HG03280 (cell line): Measurements from ENCODE around the gene CACNA2D1.

Experiments
- ATAC-seq: cut with Tn5 transposase; IDR thresholded peaks from one replicate; pipeline ENCODE4 v1.9.1; 2021; ENCODE audit warnings: mild to moderate bottlenecking, moderate library complexity; ENCODE audit not compliant: unreplicated experiment

CACNA2D1 gene

DNA sequence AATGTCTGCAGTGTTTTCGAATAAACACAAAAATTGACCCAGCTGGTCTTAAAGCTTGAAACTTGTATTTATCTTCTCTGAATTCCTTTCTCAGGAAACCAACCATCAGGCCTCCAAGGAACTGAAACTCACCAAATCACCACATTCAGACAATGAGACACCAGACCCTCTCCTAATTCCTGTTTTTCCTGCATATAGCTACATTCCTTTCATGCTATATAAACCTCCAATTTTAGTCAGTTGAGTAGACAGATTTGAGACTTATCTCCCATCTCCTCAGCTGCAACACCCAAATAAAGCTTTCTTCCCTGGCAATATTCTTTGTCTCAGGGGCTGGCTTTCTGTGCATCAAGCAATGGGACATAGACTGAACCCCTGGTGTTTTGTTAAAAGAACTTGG, 317.0 kb downstream of the CACNA2D1 start:
- no peak for ATAC-seq

DNA sequence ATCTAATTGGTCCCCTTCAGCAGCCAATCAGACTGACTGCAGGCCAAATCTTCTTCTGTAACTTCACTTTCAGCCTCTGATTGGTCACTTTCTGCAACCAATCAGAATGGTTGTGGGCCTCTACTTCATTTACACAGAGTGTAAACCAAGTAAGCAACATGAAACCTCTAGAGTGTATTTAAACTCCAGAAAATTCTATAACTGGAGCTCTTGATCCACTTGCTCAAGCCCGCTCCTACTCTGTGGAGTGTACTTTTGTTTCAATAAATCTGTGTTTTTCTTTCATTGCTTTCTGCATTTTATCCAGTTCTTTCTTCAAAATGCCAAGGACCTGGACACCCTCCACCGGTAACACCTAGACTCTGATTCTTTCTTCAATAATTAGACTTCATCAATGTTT, 319.1 kb downstream of the CACNA2D1 start:
- no peak for ATAC-seq

DNA sequence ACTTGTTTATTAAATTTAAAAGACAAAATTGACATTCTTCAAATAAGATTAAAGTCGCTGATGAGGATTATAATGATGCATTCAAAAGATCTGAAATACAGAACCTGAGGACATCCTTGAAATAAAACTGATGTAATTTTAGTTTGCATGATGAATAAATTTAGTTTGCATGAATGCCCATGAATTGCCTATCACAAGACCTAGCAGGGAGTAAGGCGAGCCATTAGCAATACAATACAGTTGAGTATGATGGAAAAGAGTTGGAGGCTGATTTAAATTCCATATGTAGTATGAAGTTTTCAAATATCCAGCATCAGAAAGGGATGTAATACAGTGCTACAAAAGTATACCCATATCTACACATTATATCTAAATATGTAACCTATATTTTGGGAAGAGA, 321.3 kb downstream of the CACNA2D1 start:
- no peak for ATAC-seq

DNA sequence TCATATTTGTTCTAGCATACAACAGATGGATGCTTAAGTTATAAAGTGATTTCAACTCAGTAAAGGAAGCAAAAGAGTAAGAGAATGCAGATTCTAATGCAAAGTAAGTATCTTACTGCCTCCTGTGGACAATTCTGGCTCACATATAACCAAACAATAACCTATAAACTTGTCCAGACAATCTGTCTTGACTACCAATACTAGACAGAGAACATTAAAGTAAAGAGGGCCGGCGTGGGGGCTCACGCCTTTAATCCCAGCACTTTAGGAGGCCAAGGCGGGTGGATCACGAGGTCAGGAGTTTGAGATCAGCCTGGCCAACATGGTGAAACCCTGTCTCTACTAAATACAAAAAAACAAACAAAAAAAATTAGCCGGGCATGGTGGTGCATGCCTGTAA, 329.3 kb downstream of the CACNA2D1 start:
- ATAC-seq = no peak

DNA sequence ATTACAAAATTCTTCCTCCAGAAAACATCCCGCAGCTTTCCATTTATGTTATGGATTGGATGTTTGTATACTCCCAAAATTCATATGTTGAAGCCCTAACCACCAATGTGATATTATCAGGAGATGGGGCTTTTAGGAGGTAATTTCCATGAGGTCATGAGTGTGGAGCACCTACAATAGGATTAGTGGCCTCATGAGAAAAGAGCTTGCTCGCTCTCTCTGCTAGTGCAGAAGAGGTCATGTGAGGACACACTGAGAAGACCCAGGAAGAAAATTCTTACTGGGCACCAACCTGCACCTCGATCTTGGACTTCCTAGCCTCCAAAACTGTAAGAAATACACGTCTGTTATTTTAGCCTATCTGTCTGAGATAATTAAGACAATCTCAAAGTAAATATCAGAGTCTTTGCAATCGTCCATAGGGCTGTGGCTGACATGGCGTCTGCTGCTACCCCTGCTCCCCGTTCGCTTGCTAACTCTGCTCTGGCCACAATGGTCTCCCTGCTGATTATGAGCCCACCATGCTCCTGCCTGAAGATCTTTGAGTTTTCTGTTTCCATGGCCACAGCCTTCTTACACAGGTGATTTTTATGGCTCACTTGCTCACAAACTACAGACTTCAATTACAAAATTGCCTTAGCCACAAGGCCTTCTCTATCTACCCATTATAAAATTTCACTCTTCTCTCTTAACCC, 333.3 kb downstream of the CACNA2D1 start:
- no peak for ATAC-seq

DNA sequence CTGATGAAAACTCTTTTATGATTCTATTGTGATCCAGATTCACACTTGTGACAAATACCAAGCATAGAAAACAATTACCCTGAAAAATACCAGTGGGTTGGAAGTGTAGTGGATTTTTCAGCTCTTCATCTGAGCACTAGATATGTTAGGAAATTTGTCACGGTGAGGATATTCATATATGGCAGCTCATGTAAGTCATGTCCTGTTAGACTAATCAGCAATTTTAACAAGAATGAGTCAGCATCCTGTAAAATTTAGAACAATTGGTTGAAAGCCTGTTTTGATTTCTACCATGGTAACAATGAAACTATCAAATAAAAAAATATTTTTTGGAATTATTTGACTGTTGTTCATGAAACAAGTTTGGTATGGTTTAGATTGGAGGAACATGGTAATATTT, 334.3 kb downstream of the CACNA2D1 start:
- ATAC-seq = no peak

DNA sequence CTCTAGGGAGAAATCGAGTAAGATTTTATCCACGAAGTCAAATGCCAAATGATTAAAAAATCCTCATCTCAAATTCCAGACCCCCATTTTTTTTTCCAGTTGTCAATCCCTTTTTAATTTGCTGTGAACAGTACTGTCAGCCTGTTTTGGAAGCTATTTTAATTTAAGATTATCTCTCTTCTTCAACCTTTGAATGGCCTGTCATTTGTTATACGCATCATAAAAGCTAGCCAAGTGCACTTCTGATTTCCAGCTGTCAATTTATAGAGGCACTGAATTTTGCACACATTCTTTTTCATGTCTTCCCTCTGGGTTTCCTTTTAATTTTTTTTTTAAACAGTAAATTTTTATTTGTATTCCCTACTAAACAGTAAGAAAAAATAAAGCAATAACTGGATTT, 337.4 kb downstream of the CACNA2D1 start:
- ATAC-seq = no peak

DNA sequence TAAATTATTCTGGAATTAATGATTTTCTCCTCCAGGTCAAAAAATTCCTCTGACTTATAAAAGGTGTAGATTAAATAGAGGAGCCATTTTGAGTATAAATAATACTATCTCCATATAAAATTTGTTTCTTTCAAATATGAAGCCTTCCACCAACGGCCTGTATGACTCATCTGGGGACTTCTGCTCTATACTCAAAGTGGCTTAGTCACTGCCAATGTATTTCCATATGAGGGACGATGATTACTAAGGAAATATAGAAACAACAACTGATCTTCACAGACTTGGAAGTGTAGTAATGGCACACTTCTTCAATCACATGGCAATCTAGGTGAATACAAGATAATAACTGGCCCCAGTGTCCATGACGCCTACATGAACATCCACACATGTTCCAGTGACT, 338.1 kb downstream of the CACNA2D1 start:
- ATAC-seq = no peak

DNA sequence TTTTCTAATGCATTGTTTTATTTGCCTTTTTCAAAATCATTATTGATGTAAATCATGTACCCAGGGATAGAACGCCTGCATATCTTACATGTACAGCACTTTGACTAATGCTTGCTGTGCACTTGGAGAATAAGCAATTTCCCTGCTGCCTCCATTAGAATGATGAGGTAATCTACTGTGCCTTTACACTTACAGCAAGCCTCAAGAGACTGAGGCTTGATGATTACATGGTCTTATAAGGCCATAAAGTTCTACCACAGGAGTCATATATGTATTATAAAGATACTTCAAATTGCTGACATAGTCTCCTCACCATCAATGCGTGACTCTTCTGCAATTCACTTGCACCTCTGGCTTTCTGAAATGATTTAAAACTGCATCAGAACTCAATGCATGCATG, 345.2 kb downstream of the CACNA2D1 start:
- no peak for ATAC-seq

DNA sequence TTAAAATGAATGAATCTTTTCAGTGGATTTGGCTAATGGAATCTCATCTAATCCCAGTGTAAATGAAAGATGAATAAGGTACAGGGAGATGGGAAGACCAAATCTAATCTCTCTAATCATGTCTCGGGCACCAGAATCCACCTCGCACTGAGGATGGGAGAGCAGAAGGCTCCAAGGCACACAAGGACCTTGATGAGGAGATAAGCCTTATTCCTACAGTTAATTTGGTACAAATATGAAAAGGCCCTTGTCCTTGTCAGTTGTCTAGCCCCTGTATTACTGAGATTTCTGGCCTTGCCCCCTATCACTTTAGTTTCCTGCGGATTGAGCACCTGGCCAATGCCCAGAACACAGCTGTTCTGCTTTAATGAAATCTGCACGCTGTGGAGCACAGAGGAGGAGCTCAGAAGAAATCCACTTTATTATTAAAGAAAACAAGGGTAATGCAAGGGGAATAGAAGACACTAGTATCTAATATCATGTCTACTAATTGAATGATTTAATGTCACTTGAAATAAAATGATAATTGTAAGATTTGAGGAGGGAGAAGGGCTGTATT, 352.4 kb downstream of the CACNA2D1 start:
- no peak for ATAC-seq

DNA sequence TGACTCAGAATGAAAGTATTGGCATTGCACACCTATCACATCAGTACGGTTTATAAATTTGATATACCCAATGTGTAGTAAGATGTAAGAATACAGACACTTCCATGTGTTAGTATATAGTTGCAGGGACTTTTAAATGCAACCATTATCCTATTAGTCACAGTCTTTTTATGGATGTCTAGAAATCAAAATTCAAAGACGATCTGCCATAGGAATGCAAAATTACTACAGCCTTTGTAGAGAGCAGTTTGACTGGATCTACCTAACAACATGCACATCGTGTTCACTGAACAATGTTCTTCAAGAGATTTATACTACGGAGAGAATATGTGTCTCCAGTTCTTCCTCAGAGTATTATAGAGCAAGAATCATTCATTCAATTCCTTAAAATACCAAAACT, 356.5 kb downstream of the CACNA2D1 start:
- no peak for ATAC-seq

DNA sequence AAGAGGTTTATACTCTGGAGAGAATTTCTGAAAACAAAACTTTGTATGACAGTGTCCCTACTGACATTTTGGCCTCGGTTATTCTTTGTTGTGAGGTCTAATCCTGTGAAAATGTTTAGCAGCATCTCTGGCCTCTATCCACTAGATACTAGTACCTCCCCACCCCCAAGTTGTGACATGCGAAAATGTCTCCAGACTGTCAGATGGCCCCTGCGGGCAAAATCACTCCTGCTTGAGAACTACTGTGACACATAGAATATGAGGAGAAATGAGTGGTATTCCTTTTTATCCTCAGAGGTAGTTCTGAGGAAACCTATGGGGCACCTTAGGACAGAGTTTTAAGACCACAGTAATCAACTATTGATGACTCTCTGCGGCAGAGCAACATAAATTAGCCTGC, 358.5 kb downstream of the CACNA2D1 start:
- ATAC-seq = no peak

DNA sequence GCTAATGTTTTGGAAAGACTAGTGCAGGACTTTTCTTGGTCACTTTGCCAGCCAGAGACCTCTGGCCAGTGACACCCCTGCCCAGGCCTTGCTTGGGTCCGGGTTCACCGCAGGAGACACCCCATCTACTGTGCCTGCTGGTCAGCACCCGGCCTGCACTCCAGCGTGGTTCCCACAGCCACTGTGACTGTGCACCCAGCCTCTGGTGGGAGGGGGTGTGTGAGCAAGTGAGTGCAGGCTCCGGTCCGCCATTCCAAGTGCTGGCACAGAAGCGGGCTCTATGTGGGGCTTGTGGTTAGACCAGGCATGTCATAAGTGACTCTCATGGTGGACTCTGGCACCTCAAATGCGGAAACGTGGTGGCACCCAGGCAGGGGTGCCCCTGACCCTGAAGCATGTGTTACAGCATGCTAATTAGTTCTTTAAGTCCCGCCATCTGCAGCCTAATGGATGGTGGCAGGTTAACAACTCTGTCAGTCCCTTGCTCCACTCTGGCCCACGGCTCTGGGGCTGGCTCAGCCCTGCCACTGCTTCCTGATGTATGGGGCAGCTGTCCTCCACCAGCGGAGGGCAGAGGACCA, 361.8 kb downstream of the CACNA2D1 start:
- ATAC-seq = no peak

DNA sequence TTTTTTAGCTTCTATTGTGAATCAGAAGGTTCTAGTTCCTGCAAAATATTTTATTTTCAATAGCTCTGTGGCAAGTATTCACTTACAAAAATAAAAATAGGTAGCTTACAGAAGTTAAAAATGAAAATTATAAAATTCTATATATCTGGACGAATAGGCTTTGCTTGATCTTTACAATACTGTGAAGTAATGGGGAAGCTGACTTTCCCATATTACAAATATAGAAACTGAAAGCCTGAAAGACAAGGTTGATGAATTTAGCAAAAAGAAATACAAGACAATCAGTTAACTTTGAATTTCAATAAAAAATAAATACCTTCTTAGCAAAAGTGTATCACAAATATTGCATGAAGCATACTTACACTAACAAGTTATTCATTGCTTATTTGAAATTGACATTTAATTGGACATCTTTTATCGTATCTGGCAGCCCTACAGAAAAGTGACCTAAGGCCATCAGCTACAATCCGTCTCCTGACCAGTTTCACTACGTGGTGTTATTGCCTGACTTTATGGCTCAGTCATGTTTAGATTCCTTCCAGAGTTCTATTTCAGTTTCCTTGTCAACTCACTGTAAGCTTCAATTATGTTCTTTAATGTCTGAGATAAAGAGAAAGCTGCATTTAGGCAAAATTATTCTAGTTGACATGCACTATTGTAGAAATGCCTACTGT, 363.2 kb downstream of the CACNA2D1 start:
- ATAC-seq = no peak

DNA sequence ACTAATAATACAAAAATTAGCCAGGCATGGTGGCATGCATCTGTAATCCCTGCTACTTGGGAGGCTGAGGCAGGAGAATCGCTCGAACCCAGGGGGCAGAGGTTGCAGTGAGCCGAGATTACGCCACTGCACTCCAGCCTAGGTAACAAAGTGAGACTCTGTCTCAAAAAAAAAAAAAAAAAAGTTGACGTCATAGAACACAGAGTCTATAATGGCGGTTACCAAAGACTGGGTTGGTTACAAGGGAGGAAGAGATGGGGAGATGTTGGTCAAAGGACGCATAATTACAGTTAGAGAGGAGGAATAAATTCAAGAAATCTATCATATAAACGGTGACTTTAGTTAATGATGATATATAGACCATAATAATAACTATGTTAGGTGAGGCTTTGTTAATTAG, 364.1 kb downstream of the CACNA2D1 start:
- ATAC-seq = no peak

DNA sequence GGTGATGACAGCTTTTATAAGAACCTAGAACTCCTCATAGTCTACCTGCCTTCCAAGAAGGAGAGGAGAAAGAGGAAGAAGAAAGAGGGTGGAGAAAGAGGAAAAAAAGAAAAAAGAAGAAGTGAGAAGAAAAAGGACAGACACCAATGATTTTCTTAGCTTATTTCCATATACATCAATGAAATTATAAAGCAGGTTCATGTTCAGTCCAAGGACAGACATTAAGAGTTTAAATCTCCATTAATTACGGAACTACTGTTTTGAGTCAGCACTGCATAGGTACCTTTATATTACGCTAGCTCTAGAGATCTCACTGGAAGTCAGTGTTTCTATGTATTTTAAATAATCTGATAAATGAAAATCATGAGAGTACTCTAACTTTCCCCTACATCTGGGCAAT, 364.8 kb downstream of the CACNA2D1 start:
- no peak for ATAC-seq

DNA sequence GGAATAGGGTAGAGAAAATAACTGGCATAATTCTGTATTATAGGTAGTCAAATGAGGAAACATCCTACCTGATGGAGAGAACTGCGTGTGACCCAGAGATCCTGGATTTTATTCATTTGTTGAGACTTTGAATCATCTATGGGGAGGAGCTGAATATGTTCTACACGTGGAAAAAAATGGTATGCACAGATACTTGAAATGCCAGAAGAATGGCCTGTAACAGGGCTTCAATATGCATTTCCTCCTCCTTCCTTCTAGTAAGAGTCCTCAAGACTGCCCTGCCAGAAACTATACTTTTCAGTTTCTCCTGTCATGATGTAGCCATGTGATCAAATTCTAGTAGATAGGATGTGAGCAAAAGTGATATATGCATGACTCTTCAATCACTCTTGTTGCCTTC, 372.1 kb downstream of the CACNA2D1 start:
- no peak for ATAC-seq

DNA sequence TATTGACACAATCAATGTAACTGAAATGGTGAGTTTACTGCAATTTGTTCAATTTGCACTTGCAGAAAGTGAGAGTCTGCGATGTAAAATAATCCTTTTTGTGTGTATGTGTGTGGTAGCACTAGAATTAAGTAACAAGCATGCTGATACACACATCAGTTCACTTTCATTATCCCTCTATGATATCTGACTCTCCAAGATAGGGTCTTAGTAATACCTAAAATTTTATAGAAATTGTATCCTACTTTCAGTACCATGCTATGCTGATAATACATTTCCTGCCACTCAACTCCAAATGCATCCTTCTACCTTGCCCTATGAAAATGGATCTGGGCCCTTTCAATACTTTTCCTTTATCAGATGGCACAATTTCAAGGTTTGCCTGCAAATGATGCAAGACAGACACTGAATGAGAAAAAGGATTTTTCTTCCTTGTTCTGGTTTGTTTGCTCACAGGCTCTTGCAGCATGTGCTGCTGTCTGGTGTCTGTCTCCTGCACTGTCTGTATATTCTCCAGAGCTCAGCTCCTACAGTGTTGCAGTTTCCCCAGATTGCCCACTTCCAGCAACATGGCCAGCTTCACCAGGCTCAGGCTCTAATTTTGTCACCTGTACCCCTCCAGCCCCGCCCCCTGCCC, 375.8 kb downstream of the CACNA2D1 start:
- no peak for ATAC-seq

DNA sequence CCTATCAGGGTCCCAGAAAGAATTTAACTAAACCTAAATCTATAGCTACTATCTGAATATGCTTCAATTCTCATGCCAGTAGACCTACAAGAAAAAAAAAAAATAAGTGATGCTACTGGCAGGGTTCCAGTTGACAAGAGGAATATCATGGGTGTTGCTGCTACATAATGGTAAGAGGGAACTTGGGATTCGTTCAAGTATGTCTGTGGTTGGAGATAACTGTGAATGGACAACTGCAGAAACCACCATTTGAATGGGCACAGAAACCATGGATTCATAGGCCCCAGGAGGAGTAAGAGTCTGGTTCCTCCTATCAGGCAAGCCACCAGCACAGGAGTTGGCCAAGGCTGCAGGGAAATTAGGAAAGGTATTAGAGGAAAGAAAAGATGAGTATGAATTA, 386.1 kb downstream of the CACNA2D1 start:
- no peak for ATAC-seq

DNA sequence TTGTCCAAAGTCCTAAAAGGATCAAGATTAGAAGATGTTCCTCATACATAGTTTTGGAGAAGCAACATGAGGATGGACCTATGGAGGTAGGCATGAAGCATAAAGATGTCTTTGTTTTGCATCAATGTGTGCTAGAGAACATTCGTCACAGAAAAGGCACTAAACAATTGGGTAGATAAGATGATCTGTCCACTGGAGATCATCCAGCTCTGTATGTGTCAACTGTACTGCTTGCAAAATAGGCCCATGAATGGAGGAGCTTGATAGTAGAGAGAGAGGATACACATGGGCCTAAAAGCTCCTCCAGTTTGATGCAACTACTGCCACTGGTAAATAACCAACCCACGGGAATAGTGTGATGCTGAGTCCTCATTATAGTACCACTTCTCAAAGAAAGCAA, 387.3 kb downstream of the CACNA2D1 start:
- no peak for ATAC-seq

DNA sequence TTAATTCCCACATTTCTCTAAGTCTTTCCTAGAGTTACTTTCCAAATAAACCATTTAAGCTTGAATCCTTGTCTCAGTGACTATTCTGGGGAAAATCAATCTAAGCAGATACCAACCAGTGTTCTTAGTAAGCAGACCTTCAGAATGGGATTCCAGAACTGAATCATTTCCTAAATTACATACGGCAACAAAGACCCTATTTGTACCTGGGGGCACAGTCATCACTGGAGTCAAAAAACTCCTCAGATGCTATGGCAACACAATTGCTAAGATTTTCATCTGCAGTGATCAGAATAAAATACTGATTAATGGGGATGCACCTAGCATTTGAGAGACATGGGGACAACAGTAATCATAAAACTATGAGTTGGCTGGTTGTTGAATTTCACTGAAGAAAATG, 389.0 kb downstream of the CACNA2D1 start:
- no peak for ATAC-seq
